Panc1 (cell line): ENCODE measurements around the gene RANBP17. TPM values are rescaled to one million over a fixed set of nuclear protein-coding genes. Genes with fewer than 3 reads are reported as not detected.
"Not testable (repeated sequence)": the region's sequence is repeated elsewhere in the genome, so short reads cannot be mapped to it uniquely, and the experiment has no call there.

ENCODE experiments used
- ATAC-seq: fragments of 200-7000 bp; cut with Tn5 transposase; 2 replicates; pipeline ENCODE4 v1.9.1; 2020; ENCODE audit warnings: mild to moderate bottlenecking, moderate library complexity
- BruUV-seq: library from RNA; stranded (reverse); fragments of 400-500 nt; replicated peaks from 2 replicates; lab custom pipeline; 2021; lab: Mats Ljungman, UMichigan
- CTCF ChIA-PET: fragments of 300-600 bp; sonication (Branson Sonifier 250); formaldehyde crosslinking; loops from one replicate; lab custom pipeline; 2022; ENCODE audit warnings: antibody characterized with exemption; lab: Charles Lee
- POLR2A ChIA-PET: fragments of 300-600 bp; sonication (Branson Sonifier 250); formaldehyde crosslinking; loops from one replicate; lab custom pipeline; 2022; ENCODE audit warnings: antibody characterized with exemption; lab: Charles Lee
- DNase-seq: peaks from one replicate; pipeline ENCODE4 v3.0.0-alpha.2; 2010; ENCODE audit warnings: low read depth, low spot score
- H3K27ac ChIP-seq: 2 replicates; pipeline ENCODE4 v1.5.1; 2011; ENCODE audit warnings: mild to moderate bottlenecking, low read length, inconsistent platforms
- H3K27me3 ChIP-seq: fragments of 200-500 bp; sonication (Bioruptor generic); 2 replicates; pipeline ENCODE4 v1.6.0; 2014; ENCODE audit warnings: low read length, inconsistent platforms; ENCODE audit not compliant: control insufficient read depth, insufficient read depth
- H3K36me3 ChIP-seq: fragments of 200-500 bp; sonication (Bioruptor generic); 2 replicates; pipeline ENCODE4 v1.5.1; 2014; ENCODE audit warnings: inconsistent platforms, mild to moderate bottlenecking, low read length, moderate library complexity; ENCODE audit not compliant: control insufficient read depth, insufficient read depth
- H3K4me1 ChIP-seq: 2 replicates; pipeline ENCODE4 v1.5.1; 2011; ENCODE audit warnings: inconsistent platforms, mild to moderate bottlenecking, low read length, moderate library complexity; ENCODE audit not compliant: control insufficient read depth, insufficient read depth
- H3K4me3 ChIP-seq, 2 experiments: 2 replicates each; pipeline ENCODE4 v1.5.1; 2011 to 2012; ENCODE audit warnings: low read depth in 2 of 2, low read length in 2 of 2, mild to moderate bottlenecking in 2 of 2, inconsistent platforms in 1 of 2, moderate library complexity in 1 of 2
- H3K9me3 ChIP-seq: fragments of 200-500 bp; sonication (Bioruptor generic); 2 replicates; pipeline ENCODE4 v1.5.1; 2014; ENCODE audit warnings: low read depth, mild to moderate bottlenecking, inconsistent platforms, low read length, moderate library complexity; ENCODE audit not compliant: control insufficient read depth, insufficient read depth
- POLR2AphosphoS5 ChIP-seq: IDR thresholded peaks from 2 replicates; pipeline ENCODE4 v1.6.1; 2012; ENCODE audit warnings: mild to moderate bottlenecking, low read depth, low read length, moderate library complexity
- SIN3A ChIP-seq: IDR thresholded peaks from 2 replicates; pipeline ENCODE4 v1.6.1; 2012; ENCODE audit warnings: low read depth, mild to moderate bottlenecking, low read length, moderate library complexity, borderline replicate concordance; ENCODE audit not compliant: insufficient read depth
- TCF7L2 ChIP-seq: IDR thresholded peaks from 2 replicates; pipeline ENCODE4 v1.6.1; 2011; ENCODE audit warnings: mild to moderate bottlenecking, low read depth, low read length, inconsistent platforms
- in situ Hi-C: cut with HindIII; loops from 2 replicates; pipeline ENCODE4 v1.10.0; 2016; ENCODE audit warnings: low sequenced_read_pairs, low pct_unique_long_range_greater_than_20kb
- intact Hi-C: fragments of 100-400 bp; cut with micrococcal nuclease; formaldehyde crosslinking; loops from one replicate; pipeline ENCODE4 v1.10.0; 2022; ENCODE audit not compliant: unreplicated experiment
- total RNA-seq: library from RNA; stranded (reverse); gene quantifications from one replicate; pipeline ENCODE4 v1.2.1, GENCODE V29; 2021; ENCODE audit not compliant: unreplicated experiment
- TF ChIP-seq, protein P1 (sequence below): fragments of 450-650 bp; IDR thresholded peaks from 2 replicates; pipeline ENCODE4 v1.5.1; 2017; ENCODE audit warnings: mild to moderate bottlenecking
- TF ChIP-seq, protein P2 (sequence below), 2 experiments: IDR thresholded peaks; 2 replicates each; pipeline ENCODE4 v1.6.1; 2011 to 2012; ENCODE audit warnings: low read depth in 2 of 2, control low read depth in 1 of 2, low read length in 1 of 2, mild to moderate bottlenecking in 1 of 2, moderate library complexity in 1 of 2; ENCODE audit not compliant: insufficient read depth in 1 of 2

RANBP17 gene
- total RNA-seq, 1 experiment from 2014 or later, result not detected

DNA sequence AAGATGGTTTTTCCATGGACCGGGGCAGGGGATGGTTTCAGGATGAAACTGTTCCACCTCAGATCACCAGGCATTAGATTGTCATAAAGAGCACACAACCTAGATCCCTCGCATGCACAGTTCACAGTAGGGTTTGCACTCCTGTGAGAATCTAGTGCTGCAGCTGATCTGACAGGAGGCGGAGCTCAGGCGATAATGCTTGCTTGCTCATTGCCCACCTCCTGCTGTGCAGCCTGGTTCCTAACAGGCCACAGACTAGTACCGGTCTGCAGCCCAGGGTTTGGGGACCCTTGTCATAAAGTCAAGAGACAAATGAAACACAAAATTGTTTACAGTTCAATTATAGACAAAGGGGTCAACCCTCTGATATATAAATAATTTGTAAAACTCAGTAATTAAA, 101.7 kb downstream of the RANBP17 start:
- H3K4me1 ChIP-seq, result no peaks in the 10 kb centered on the region
- H3K4me3 ChIP-seq, result no peak overlapping the region

DNA sequence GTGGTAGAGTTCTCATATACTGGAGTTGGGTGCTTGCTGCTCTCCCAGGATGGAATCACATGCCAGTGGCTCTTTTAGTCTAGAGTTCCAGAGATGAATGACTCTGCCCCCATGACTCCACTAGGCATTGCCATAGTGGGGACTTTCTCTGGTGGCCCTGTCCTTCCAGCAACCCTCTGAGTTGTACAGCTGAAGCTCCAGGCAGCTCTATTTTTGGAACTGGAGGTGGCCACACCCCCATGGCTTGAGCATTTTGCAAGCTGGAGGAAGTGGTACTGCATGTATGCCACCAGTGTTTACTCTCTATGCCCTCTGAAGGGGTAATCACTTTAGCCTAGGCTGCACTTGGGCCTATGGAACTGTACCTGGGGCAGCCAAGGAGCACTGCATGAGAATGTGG, 112.6 kb downstream of the RANBP17 start:
- Histone ChIP-seq H3K4me3 (no peak overlapping the region), H3K4me1 (no peaks in the 10 kb centered on the region), H3K27ac (no peak overlapping the region), H3K27me3 (no peaks in the 10 kb centered on the region), H3K9me3 (peaks cover 3% of the 10 kb centered on the region; the same call in 1 of the 2 replicates), H3K36me3 (no peaks in the 10 kb centered on the region)
- ATAC-seq (no peak), DNase-seq (no peak)
- CTCF ChIA-PET, result no interaction called here
- intact Hi-C loops (no loop called here), in situ Hi-C loops (no loop called here)
- TF ChIP-seq, protein P1, sequence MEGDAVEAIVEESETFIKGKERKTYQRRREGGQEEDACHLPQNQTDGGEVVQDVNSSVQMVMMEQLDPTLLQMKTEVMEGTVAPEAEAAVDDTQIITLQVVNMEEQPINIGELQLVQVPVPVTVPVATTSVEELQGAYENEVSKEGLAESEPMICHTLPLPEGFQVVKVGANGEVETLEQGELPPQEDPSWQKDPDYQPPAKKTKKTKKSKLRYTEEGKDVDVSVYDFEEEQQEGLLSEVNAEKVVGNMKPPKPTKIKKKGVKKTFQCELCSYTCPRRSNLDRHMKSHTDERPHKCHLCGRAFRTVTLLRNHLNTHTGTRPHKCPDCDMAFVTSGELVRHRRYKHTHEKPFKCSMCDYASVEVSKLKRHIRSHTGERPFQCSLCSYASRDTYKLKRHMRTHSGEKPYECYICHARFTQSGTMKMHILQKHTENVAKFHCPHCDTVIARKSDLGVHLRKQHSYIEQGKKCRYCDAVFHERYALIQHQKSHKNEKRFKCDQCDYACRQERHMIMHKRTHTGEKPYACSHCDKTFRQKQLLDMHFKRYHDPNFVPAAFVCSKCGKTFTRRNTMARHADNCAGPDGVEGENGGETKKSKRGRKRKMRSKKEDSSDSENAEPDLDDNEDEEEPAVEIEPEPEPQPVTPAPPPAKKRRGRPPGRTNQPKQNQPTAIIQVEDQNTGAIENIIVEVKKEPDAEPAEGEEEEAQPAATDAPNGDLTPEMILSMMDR, result no peak
- no peak for TF ChIP-seq TCF7L2
- TF ChIP-seq, protein P2, sequence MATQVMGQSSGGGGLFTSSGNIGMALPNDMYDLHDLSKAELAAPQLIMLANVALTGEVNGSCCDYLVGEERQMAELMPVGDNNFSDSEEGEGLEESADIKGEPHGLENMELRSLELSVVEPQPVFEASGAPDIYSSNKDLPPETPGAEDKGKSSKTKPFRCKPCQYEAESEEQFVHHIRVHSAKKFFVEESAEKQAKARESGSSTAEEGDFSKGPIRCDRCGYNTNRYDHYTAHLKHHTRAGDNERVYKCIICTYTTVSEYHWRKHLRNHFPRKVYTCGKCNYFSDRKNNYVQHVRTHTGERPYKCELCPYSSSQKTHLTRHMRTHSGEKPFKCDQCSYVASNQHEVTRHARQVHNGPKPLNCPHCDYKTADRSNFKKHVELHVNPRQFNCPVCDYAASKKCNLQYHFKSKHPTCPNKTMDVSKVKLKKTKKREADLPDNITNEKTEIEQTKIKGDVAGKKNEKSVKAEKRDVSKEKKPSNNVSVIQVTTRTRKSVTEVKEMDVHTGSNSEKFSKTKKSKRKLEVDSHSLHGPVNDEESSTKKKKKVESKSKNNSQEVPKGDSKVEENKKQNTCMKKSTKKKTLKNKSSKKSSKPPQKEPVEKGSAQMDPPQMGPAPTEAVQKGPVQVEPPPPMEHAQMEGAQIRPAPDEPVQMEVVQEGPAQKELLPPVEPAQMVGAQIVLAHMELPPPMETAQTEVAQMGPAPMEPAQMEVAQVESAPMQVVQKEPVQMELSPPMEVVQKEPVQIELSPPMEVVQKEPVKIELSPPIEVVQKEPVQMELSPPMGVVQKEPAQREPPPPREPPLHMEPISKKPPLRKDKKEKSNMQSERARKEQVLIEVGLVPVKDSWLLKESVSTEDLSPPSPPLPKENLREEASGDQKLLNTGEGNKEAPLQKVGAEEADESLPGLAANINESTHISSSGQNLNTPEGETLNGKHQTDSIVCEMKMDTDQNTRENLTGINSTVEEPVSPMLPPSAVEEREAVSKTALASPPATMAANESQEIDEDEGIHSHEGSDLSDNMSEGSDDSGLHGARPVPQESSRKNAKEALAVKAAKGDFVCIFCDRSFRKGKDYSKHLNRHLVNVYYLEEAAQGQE (IDR thresholded peaks at IDR 0.05; ENCODE audit: insufficient read depth in 1 of 2, low read depth in 2 of 2, low read length in 1 of 2), result no peak
- no peak for TF ChIP-seq POLR2AphosphoS5
- no peak for TF ChIP-seq SIN3A
- POLR2A ChIA-PET, result no interaction called here
- no TSS peak for BruUV-seq

More for the DNA sequence above, 101.7 kb downstream of the RANBP17 start:
- TF ChIP-seq, protein P1, result no peak
- Histone ChIP-seq H3K27ac (no peak overlapping the region), H3K36me3 (no peaks in the 10 kb centered on the region), H3K9me3 (no peaks in the 10 kb centered on the region), H3K27me3 (no peaks in the 10 kb centered on the region)
- no TSS peak for BruUV-seq
- ChIA-PET POLR2A (no interaction called here), CTCF (interaction anchor here (0.5 kb wide), 1 partner anchor 44 kb away, joined by 3 read pairs; no protein-coding TSS in a partner anchor)
- in situ Hi-C loops (no loop called here), intact Hi-C loops (no loop called here)
- DNase-seq (no peak), ATAC-seq (no peak)

DNA sequence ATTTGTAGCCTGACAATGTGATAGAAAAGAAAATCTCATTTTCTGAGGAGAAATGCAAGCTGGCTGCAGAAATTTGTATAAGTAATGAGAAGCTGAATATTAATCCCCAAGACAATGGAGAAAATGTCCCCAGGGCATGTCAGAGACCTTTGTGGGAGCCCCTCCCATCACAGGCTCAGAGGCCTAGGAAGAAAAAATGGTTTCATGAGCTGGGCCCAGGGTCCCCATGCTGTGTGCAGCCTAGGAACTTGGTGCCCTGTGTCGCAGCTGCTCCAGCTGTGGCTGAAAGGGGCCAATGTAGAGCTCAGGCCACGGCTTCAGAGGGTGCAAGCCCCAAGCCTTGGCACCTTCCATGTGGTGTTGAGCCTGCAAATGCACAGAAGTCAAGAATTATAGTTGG, 118.4 kb downstream of the RANBP17 start:
- BruUV-seq, H3K4me1 ChIP-seq, H3K27me3 ChIP-seq, H3K36me3 ChIP-seq, H3K4me3 ChIP-seq, in situ Hi-C loops, H3K27ac ChIP-seq, H3K9me3 ChIP-seq, DNase-seq, CTCF ChIA-PET, POLR2A ChIA-PET, ATAC-seq: not testable (repeated sequence)
- intact Hi-C loops, result loop anchor here (10.0 kb wide), 1 partner anchor 175 kb away; no protein-coding TSS in a partner anchor
